Measurements from ENCODE around the gene SMIM36. TPM values are rescaled to one million over a fixed set of nuclear protein-coding genes. Genes with fewer than 3 reads are reported as not detected.

SMIM36 gene
- total and polyA plus RNA-seq, 10 of the 15 experiments (the other 5 are each of a cell fraction or from before 2014, with no cell fraction given): not detected

DNA sequence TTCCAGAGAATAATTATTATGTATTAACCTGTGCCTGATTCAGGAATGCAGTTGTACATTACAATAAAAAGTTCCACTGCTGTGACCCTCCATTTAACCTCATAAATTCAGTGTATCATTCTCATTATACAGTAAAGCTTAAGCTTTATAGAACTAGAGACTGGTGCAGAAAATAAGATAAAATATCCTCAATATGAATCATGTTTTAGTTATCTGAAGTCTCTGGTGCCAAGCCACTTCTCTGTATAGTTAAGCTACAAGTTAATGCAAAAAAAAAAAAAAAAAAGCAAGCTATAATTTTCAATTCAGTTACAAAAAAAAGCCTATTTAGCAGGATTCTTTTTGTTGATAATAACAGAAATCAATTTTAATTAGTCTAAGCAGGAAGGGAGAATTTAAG, 22.4 kb upstream of the SMIM36 start:
- FAIRE-seq (no peak), ATAC-seq (no peak), DNase-seq (ENCODE audit: low read depth, low spot score) (no peak)
- Histone ChIP-seq H3K4me3 (no peak overlapping the region), H2AFZ (ENCODE audit: control insufficient read depth, low read depth, low read length) (no peak overlapping the region), H3K27me3 (replicated peaks in 1 of 2; ENCODE audit: control insufficient read depth in 2 of 2, insufficient read depth in 2 of 2, low read length in 1 of 2) (no peaks in the 10 kb centered on the region; a peak in 2 of 4 replicates), H3K4me1 (ENCODE audit: control insufficient read depth, insufficient read depth, low read length) (no peaks in the 10 kb centered on the region), H3K27ac (ENCODE audit: control insufficient read depth, insufficient read depth) (no peak overlapping the region), H3K9me3 (replicated peaks; ENCODE audit: control insufficient read depth, insufficient read depth, low read length) (no peaks in the 10 kb centered on the region), H3K79me2 (ENCODE audit: control insufficient read depth, insufficient read depth, low read length) (no peaks in the 10 kb centered on the region), H3K4me2 (ENCODE audit: control insufficient read depth, insufficient read depth) (no peak overlapping the region), H4K20me1 (ENCODE audit: control insufficient read depth, insufficient read depth) (no peaks in the 10 kb centered on the region), H3K36me3 (ENCODE audit: control insufficient read depth in 2 of 2, insufficient read depth in 2 of 2, low read length in 1 of 2) (no peaks in the 10 kb centered on the region), H3K9ac (ENCODE audit: control insufficient read depth, insufficient read depth, low read length) (no peak overlapping the region)
- in situ Hi-C loops (cut with MboI) (no loop called here), intact Hi-C loops (cut with micrococcal nuclease; ENCODE audit: unreplicated experiment) (no loop called here)
- BruUV-seq (replicated peaks): no TSS peak
- RAD21 ChIA-PET (ENCODE audit: unreplicated experiment): no interaction called here
- SMC1A ChIA-PET (ENCODE audit: uncharacterized antibody, unreplicated experiment): interaction anchor here (1.0 to 2.0 kb wide), 4 partner anchors 9 to 69 kb away, joined by 3 to 8 read pairs (median 4); no protein-coding TSS in a partner anchor
- POLR2A ChIA-PET: no interaction called here
- CTCF ChIA-PET: interaction anchor here (0.7 to 2.8 kb wide), 7 partner anchors 9 to 185 kb away, joined by 3 to 18 read pairs (median 4); no protein-coding TSS in a partner anchor
- TF ChIP-seq, protein P1, sequence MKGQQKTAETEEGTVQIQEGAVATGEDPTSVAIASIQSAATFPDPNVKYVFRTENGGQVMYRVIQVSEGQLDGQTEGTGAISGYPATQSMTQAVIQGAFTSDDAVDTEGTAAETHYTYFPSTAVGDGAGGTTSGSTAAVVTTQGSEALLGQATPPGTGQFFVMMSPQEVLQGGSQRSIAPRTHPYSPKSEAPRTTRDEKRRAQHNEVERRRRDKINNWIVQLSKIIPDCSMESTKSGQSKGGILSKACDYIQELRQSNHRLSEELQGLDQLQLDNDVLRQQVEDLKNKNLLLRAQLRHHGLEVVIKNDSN (IDR thresholded peaks at IDR 0.05; ENCODE audit: borderline replicate concordance, extremely low read length, insufficient read depth, low read depth, low read length): no peak
- TF ChIP-seq BRCA1 (IDR thresholded peaks at IDR 0.05; ENCODE audit: low read depth, low read length): no peak
- no peak for TF ChIP-seq EZH2 (IDR thresholded peaks at IDR 0.05; ENCODE audit: borderline replicate concordance, control insufficient read depth, low read depth, low read length)
- TF ChIP-seq STAT1 (conservative IDR thresholded peaks at IDR 0.05): no peak
- TF ChIP-seq, protein P2, sequence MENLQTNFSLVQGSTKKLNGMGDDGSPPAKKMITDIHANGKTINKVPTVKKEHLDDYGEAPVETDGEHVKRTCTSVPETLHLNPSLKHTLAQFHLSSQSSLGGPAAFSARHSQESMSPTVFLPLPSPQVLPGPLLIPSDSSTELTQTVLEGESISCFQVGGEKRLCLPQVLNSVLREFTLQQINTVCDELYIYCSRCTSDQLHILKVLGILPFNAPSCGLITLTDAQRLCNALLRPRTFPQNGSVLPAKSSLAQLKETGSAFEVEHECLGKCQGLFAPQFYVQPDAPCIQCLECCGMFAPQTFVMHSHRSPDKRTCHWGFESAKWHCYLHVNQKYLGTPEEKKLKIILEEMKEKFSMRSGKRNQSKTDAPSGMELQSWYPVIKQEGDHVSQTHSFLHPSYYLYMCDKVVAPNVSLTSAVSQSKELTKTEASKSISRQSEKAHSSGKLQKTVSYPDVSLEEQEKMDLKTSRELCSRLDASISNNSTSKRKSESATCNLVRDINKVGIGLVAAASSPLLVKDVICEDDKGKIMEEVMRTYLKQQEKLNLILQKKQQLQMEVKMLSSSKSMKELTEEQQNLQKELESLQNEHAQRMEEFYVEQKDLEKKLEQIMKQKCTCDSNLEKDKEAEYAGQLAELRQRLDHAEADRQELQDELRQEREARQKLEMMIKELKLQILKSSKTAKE (IDR thresholded peaks at IDR 0.05; ENCODE audit: low read depth, poor library complexity, severe bottlenecking): no peak
- TF ChIP-seq CBX3 (IDR thresholded peaks at IDR 0.05; ENCODE audit: borderline replicate concordance, low read depth): no peak
- no peak for TF ChIP-seq KAT2A (conservative IDR thresholded peaks at IDR 0.05; ENCODE audit: control insufficient read depth, low read depth, low read length)
- TF ChIP-seq, protein P3, sequence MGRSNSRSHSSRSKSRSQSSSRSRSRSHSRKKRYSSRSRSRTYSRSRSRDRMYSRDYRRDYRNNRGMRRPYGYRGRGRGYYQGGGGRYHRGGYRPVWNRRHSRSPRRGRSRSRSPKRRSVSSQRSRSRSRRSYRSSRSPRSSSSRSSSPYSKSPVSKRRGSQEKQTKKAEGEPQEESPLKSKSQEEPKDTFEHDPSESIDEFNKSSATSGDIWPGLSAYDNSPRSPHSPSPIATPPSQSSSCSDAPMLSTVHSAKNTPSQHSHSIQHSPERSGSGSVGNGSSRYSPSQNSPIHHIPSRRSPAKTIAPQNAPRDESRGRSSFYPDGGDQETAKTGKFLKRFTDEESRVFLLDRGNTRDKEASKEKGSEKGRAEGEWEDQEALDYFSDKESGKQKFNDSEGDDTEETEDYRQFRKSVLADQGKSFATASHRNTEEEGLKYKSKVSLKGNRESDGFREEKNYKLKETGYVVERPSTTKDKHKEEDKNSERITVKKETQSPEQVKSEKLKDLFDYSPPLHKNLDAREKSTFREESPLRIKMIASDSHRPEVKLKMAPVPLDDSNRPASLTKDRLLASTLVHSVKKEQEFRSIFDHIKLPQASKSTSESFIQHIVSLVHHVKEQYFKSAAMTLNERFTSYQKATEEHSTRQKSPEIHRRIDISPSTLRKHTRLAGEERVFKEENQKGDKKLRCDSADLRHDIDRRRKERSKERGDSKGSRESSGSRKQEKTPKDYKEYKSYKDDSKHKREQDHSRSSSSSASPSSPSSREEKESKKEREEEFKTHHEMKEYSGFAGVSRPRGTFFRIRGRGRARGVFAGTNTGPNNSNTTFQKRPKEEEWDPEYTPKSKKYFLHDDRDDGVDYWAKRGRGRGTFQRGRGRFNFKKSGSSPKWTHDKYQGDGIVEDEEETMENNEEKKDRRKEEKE (IDR thresholded peaks at IDR 0.05): no peak
- TF ChIP-seq CHD4 (IDR thresholded peaks at IDR 0.05): no peak
- TF ChIP-seq CBFB (IDR thresholded peaks at IDR 0.05; ENCODE audit: low read depth): no peak
- no peak for TF ChIP-seq RB1 (IDR thresholded peaks at IDR 0.05; ENCODE audit: borderline replicate concordance)
- TF ChIP-seq, protein P4, sequence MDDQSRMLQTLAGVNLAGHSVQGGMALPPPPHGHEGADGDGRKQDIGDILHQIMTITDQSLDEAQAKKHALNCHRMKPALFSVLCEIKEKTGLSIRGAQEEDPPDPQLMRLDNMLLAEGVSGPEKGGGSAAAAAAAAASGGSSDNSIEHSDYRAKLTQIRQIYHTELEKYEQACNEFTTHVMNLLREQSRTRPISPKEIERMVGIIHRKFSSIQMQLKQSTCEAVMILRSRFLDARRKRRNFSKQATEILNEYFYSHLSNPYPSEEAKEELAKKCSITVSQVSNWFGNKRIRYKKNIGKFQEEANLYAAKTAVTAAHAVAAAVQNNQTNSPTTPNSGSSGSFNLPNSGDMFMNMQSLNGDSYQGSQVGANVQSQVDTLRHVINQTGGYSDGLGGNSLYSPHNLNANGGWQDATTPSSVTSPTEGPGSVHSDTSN (IDR thresholded peaks at IDR 0.05; ENCODE audit: insufficient replicate concordance, low read depth, low read length): no peak
- TF ChIP-seq IRF4 (IDR thresholded peaks at IDR 0.05; ENCODE audit: low read depth, low read length): no peak
- no peak for TF ChIP-seq CBX5 (IDR thresholded peaks at IDR 0.05; ENCODE audit: low read depth)
- TF ChIP-seq TARDBP (IDR thresholded peaks at IDR 0.05; ENCODE audit: borderline replicate concordance): no peak
- no peak for TF ChIP-seq ZBED1 (IDR thresholded peaks at IDR 0.05; ENCODE audit: borderline replicate concordance)
- TF ChIP-seq NR2F1 (conservative IDR thresholded peaks at IDR 0.05): no peak
- TF ChIP-seq MEF2A (IDR thresholded peaks at IDR 0.05; ENCODE audit: insufficient read depth, low read depth, low read length): no peak
